HG03280 (cell line): Measurements from ENCODE around the gene RGS9.
"Not testable (repeated sequence)": the region's sequence is repeated elsewhere in the genome, so short reads cannot be mapped to it uniquely, and the experiment has no call there.

Source experiments
- ATAC-seq: cut with Tn5 transposase; IDR thresholded peaks from one replicate; pipeline ENCODE4 v1.9.1; 2021; ENCODE audit warnings: mild to moderate bottlenecking, moderate library complexity; ENCODE audit not compliant: unreplicated experiment

Gene RGS9

DNA sequence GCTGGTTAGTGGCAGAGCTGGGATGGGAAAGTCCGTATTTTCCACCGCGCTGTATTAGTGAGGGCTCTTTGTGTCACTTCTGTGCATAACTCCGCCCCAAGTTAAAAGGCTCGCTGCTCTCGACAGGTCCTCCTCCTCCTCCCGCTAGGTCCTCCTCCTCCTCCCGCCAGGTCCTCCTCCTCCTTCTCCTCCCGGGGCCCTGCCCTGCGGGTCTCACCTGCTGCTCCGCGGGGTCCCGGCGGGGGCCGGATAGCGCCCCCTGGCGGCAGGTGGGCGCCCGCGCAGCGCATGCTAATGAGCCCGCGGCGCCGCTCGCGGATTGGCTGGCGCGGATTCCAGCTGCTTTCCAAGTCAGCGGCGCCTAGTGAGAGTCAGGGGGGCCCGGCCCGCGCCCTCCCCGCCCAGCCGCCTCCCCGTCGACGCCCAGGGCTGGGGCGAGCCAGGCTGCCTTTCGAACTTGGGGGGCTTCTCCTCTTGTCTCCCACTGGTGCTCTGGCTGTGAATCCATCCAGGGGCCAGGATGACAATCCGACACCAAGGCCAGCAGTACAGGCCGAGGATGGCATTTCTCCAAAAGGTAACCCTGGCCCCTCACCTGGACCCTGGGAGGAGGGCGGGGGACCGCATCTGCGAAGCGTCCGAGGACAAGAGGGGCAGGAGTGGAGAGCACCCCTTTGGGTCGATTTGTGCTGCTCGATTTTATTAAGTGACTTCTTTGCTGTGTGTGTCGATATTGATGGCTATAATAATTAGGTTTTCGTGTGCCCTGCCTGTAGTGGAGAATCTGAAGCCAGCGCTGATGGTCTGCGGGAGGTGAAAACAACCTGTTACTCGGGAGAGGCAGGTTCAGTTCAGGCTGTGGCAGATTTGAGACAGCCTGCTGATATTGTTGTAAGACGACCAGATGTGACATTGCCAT, at the start of gene RGS9:
RGS9 (plus strand) TSS at position 350 of the 919 bp plus-strand sequence; CDS start at position 521, 171 bp downstream.
- ATAC-seq = peak; percentile 95

DNA sequence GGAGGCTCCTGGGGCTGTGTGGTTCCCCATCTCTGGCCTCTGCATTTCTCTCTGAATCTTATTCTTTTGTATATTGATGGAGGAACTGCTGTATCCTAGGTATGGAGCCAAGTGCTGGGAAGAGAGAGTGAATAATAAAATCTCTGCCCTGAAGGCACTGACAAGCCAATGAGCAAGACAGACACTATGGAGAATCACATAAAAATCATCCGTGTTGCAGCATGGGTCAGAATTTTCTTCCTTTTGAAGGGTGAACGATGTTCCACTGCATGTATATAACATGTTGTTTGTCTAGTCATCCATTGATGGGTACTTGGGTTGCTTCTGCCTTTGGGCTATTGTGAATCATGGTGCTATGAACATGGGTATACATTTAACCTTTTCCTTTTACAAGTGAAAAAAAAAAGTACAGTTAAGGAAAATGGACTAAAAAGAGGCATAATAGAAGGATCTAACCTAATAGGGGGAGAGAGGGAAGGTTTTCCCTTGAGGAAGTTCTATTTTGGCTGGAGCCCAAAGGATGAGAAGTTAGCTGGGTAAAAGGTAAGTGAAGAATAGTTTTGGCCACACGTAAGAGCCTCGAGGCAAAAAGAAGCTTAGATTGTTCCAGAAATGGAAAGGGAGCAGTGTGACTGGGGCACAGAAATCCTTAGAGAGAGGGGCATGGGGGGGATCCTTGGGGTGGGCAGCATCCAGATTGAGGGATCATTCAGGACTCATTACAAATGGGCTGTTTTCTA, 48.4 kb upstream of the RGS9 start:
- no peak for ATAC-seq

DNA sequence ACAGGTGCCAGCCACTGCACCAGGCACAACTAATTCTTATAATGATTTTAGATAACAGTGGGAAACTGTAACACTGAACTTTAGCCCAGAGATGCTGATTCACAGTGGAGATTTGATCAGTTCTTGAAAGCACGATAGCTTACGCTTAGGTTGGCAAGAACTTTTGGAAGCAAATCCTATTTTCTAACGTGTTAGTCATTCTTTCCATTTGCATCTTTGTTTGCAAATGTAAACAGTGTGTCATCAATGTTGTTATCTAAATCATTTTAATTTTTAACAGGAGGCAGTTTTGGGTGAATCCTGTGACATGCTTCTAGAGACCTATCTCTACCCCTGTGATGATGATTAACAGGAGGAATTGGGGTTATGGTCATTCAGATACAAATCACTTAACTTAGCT, 44.9 kb upstream of the RGS9 start:
- ATAC-seq = no peak

DNA sequence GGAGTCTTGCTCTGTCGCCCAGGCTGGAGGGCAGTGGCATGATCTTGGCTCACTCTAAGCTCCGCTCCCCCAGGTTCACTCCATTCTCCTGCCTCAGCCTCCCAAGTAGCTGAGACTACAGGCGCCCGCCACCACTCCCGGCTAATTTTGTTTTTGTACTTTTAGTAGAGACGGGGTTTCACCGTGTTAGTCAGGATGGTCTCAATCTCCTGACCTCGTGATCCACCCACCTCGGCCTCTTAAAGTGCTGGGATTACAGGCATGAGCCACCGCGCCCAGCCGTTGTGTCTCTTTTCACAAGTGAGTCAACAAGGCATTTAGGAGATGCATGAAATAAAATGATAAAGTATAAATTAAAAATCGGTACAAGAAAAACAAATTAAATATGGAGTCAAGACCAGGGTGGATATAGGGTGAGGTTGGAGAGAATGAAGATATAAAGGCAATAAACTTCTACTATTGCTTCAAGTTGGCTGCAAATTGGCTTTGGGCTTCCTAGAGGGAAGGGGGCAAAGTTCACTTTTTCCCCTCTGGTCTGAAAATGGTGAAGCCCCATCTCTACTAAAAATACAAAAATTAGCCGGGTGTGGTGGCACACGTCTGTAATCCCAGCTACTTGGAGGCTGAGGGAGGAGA, 44.3 kb upstream of the RGS9 start:
- ATAC-seq = not testable (repeated sequence)

DNA sequence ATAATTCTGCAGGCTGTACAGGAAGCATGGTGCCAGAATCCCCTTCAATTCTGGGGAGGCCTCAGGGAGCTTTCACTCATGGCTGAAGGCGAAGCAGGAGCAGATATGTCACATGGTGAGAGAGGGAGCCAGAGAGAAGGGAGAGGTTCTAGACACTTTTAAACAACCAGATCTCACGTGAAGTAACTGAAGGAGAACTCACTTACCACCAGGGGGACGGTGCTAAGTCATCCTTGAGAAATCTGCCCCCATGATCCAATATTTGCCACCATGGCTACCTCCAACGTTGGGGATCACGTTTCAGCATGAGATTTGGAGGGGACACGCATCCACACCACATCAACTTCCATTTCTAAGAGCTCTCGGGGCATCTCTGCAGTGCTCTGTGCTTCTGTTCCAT, 43.2 kb upstream of the RGS9 start:
- ATAC-seq = no peak

DNA sequence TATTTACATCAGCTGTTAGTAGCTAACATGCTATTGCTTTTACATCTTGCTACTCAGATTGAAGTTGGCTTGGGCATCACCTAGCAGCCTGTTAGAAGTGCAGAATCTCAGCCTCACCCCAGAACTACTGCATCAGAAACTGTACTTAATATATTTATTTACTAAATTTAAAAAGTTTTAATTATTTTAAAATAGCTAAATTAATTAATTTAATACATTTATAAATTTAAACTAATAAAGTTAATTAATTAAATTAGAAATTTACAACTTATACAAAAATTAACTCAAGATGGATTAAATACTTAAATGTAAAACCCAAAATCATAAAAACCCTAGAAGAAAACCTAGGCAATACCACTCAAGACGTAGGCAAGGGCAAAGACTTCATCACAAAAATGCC, 41.7 kb upstream of the RGS9 start:
- ATAC-seq = no peak

DNA sequence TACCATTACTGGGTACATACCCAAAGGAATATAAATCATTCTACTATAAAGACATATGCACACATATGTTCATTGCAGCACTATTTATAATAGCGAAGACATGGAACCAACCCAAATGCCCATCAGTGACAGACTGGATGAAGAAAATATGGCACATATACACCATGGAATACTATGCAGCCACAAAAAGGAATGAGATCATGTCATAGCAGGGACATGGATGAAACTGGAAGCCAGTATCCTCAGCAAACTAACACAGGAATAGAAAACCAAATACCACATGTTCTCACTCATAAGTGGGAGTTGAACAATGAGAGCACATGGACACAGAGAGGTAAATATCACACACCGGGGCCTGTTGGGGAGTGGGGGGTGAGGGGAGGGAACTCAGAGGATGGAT, 40.8 kb upstream of the RGS9 start:
- not testable (repeated sequence) for ATAC-seq

DNA sequence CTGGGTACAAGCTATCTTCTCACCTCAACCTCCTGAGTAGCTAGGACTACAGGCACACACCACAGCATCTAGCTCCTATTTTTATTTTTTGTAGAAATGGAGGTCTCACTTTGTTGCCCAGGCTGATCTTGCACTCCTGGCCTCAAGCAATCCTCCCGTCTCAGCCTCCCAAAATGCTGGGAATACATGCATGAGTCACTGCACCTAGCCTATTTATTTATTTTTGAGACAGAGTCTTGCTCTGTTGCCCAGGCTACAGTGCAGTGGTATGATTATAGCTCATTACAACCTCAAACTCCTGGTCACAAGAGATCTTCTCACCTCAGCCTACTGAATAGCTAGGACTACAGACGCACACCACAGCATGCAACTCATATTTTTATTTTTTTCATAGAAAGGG, 40.1 kb upstream of the RGS9 start:
- ATAC-seq = no peak

DNA sequence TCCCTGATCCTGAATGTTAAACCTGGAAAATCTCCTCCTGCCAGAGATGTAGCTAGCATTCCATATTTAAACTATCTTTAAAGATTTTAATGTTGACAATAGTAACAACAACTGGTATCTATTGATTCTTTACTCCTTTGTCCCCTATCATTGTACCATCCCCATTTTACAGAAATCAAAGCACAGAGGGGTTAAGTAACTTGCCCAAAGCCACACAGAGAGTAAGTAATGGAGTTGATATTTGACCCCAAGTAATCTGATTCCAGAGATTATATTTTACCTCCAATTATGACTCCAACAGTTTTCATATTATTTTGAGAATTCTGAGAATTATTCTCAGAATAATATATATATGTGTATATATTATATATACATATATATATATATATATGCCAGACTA, 37.7 kb upstream of the RGS9 start:
- ATAC-seq = no peak

DNA sequence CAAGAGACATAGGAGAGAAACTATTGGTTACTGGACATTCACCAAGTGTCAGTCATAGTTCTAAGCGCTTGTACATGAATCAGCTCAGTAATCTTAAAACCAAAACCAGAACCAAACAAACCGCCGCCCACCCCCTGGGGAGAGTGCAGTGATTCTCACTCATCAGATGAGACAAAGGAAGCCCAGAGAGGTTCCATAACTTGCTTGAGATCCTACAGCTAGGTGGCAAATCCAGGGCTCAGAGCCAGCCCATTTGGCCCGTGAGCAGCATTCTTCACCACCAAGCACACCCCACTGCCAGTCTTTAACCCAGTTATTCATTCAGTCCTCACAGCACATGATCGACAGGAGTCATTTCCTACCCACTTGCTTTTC, 37.2 kb upstream of the RGS9 start:
- ATAC-seq = peak; percentile 69

DNA sequence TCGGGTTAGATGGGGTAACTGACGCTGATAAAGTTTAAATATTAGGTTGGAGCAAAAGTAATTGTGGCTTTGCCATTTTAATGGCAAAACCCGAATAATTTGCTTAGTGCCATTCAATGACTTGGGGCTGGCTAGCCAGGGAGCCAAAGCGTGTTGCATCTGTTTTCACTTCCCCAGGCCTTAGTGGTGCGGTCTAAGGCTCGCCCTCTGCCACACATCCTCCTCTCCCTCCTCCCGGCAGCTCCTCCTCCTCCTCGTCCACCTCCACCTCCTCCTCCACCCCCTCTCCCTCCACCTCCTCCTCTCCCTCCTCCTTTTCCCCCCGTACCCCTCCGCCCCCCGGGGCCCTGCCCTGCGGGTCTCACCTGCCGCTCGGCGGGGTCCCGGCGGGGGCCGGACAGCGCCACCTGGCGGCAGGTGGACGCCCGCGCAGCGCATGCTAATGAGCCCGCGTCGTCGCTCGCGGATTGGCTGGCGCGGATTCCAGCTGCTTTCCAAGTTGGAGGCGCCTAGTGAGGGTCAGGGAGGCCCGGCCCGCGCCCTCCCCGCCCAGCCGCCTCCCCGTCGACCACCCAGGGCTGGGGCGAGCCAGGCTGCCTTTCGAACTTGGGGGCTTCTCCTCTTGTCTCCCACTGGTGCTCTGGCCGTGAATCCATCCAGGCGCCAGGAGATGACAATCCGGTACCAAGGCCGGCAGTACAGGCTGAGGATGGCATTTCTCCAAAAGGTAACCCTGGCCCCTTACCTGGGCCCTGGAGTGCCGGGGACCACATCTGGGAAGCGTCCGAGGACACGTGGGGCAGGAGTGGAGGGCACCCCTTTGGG, 36.6 kb upstream of the RGS9 start:
- peak; percentile 78 for ATAC-seq

DNA sequence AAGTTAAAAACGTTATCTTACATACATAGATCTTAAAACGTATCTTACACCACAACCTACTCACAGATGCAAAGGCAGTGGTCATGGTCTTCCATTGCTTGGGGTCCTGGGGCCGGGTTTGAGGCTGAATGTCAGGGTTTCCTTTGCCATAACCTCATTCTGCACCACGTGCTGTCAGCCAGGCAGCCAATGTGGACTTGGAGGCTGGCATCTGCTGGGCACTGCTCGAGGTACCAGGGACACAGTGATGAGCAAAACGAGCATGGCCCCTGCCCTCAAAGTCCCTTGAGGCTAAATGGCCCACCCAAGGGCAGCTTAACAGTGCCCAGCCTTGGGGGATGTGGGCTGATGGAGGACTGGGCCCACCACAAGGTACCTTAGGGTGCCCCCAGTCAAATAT, 35.8 kb upstream of the RGS9 start:
- no peak for ATAC-seq

DNA sequence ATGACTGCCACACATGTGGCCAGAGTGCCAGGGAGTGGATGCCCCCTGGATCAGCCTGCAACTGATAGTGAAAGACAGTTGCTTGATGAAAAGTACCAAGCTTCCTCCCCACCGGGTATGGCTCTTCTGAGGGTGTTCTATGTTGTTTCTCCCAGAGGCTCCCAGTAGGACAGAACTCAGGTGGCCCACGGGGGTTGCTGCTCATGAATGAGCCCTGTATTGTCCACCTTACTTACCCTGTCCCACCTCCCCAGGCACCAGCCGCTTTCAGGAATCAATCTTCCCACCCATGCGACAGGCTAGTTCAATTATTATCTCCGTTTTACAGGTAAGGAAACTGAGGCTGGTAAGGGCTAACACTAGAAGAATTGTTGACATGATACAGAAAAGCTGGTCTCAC, 34.9 kb upstream of the RGS9 start:
- no peak for ATAC-seq

DNA sequence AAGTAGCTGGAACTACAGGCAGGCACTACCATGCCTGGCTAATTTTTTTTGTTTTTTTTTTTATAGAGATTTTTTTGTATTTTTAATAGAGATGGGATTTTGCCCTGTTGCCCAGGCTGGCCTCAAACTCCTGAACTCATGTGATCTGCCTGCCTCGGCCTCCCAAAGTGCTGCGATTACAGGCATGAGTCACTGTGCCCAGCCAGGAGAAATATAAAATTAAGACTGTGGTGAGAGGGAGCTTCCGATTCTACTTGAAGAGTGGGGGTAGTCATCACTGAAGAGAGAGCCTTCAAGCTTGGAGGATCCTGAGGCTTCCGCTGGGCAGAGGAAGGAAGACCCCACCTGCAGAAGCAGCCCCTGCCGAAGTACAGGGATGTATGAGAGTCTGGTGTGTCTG, 34.4 kb upstream of the RGS9 start:
- ATAC-seq = no peak

DNA sequence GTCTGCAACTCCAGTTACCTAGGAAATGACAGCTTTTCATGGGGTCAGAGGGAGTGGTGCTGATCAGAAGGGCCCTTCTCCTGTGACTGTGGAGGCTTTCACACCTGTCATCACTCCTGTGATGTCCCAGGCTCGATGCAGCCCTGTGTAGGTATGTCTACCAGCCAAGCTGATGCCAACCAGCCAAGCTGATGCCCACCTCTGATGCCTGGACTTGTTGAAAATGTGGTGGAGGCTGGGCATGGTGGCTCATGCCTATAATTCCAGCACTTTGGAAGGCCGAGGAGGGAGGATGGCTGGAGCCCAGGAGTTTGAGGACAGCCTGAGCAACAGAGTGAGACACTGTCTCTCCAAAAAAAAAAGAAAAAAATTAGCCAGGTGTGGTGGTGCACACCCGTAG, 33.7 kb upstream of the RGS9 start:
- no peak for ATAC-seq

DNA sequence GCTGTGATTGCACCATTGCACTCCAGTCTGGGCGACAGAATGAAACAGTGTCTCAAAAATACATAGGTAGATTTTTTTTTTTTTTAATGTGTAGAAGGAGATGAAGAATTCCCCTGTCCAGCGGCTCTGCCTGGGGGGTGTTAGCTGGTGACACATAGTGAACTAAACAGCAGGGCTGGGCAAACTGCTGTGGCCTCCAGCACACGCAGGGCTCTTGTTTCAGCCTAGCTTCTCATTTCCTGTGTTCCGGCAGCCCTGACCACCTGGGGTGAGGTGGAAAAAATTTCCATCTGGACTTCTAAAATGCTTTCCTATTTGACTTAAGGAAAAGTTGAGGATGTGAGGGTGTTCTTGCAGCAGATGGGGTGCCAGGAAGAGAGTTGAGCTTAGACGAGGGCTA, 33.3 kb upstream of the RGS9 start:
- no peak for ATAC-seq

DNA sequence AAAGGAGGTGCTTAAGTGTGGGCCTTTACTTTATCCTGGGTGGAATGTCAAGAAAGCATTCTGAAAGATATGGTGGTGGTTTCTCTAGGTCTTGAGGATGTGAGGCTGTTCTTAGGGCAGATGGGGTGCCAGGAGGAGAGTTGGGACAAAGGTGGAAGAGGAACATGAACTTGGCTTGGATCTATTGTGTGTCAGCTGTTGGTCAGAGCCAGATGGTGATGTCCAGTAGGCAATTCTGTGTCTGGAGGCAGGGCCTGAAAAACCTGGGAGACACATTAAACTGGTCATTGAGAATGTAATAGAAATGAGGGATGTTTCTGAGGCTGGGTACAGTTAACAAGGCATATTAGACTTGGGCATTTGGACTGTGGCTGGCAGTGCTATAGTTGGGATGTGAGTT, 32.6 kb upstream of the RGS9 start:
- no peak for ATAC-seq

DNA sequence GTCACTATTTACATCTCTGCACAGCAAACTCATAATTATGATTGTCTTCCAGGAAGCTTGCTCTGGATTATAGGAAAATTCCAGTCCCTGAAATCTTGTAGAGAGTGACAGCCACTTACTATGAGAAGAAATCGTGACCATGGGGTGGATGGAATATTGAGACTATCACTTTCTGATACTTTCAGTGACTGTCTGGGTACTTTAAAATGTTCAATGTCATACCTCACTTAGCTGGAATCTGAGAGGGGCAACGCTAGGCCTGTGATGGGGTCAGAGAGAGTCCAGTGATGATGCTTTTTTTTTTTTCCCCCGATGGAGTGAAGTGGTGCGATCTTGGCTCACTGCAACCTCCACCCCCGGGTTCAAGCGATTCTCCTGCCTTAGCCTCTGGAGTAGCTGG, 32.2 kb upstream of the RGS9 start:
- ATAC-seq = no peak

DNA sequence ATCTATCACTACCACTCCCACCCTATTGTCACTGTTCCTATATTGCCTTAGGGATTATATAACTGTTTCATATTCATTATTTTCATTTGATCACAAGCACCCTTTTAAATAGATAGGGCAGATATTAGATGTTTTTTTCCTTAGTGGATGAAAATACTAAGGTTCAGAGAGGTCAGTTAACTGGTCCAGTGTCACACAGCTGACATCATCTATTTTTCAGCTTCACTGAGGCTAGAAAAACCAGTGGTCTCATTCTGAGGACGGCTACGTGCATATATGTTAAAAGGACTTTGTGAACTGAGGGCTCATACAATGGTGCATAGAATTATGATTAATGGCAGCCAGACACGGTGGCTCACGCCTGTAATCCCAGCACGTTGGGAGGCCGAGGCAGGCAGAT, 29.0 kb upstream of the RGS9 start:
- ATAC-seq = no peak

DNA sequence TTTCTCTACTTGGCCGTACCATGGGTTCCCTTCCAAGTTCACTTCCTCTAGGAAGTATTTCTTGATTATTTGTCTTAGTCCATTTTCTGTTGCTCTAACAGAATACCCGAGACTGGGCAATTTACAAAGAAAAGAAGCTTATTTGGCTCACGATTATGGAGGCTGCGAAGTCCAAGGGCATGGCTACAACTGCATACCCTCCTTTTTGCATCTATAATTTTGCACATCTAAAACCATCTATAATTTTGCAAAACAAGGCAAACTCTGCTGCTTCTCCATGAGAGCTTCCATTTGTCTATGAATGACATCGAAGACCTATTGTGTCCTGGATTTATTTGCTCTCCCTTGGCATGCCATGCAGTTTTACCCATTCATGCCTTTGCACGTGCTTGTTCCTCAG, 27.6 kb upstream of the RGS9 start:
- ATAC-seq = no peak
